ENCODE results near the gene ASPM. TPM values are rescaled to one million over a fixed set of nuclear protein-coding genes. Genes with fewer than 3 reads are reported as not detected.

ASPM gene
- total and polyA plus RNA-seq, 10 donors, result 0.70 to 13.3 (median 3.5) TPM

GRCh38 chr1:197106869-197107268, 39.6 kb downstream of the ASPM start:
- no peaks in the 10 kb centered on the region for H3K4me1 ChIP-seq
- TF ChIP-seq, protein P1, sequence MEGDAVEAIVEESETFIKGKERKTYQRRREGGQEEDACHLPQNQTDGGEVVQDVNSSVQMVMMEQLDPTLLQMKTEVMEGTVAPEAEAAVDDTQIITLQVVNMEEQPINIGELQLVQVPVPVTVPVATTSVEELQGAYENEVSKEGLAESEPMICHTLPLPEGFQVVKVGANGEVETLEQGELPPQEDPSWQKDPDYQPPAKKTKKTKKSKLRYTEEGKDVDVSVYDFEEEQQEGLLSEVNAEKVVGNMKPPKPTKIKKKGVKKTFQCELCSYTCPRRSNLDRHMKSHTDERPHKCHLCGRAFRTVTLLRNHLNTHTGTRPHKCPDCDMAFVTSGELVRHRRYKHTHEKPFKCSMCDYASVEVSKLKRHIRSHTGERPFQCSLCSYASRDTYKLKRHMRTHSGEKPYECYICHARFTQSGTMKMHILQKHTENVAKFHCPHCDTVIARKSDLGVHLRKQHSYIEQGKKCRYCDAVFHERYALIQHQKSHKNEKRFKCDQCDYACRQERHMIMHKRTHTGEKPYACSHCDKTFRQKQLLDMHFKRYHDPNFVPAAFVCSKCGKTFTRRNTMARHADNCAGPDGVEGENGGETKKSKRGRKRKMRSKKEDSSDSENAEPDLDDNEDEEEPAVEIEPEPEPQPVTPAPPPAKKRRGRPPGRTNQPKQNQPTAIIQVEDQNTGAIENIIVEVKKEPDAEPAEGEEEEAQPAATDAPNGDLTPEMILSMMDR (IDR thresholded peaks at IDR 0.05 in 8 of 11, conservative IDR thresholded peaks at IDR 0.05 in 3 of 11), result no peak
- no peak for TF ChIP-seq POLR2AphosphoS5 (IDR thresholded peaks at IDR 0.05)
- TF ChIP-seq POLR2A (IDR thresholded peaks at IDR 0.05), result no peak
- peaks cover 0 to 15% (median 0%) of the 10 kb centered on the region in 6 donors for H3K36me3 ChIP-seq
- no peak overlapping the region for H3K4me3 ChIP-seq
- no peaks in the 10 kb centered on the region for H3K27me3 ChIP-seq (replicated peaks in 1 of 7)
- no peak overlapping the region for H3K27ac ChIP-seq
- 99 to 100% (median 100%) methylated on average over 1 of the region's 1 CpG for WGBS, 5 donors
- intact Hi-C loops (cut with DNase I; ENCODE audit: low total_unique reads), result no loop called here
- H3K9me3 ChIP-seq, result no peaks in the 10 kb centered on the region
- no peak for DNase-seq

DNA sequence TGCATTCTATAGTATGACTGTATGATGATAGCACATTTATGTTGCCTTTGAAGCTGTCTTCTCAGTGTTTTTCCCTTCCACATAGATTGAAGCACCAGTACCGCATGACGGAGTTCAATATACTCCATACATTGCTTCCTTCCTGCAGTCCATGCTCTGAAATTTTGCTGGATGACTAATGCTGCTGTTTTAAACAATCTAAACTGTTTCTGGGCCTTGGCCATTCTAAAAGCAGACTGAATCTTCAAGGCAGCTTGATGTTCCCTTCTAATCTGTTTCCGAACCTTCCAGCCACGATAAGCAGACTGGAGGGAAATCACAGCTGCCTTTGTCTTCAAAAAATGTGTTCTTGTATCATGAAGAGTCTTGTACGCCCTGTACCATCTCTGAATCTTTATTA, 43.2 kb downstream of the ASPM start:
- H3K27ac ChIP-seq, result no peak overlapping the region
- intact Hi-C loops (cut with DNase I; ENCODE audit: low total_unique reads), result no loop called here
- H3K4me3 ChIP-seq, result no peak overlapping the region
- no peaks in the 10 kb centered on the region for H3K4me1 ChIP-seq
- peaks cover 0 to 15% (median 0%) of the 10 kb centered on the region in 6 donors for H3K36me3 ChIP-seq
- DNase-seq, result no peak
- 97 to 99% (median 98%) methylated on average over 5 of the region's 5 CpGs for WGBS, 5 donors
- TF ChIP-seq, protein P1 (IDR thresholded peaks at IDR 0.05 in 8 of 11, conservative IDR thresholded peaks at IDR 0.05 in 3 of 11), result no peak
- TF ChIP-seq POLR2AphosphoS5 (IDR thresholded peaks at IDR 0.05) (no peak), POLR2A (IDR thresholded peaks at IDR 0.05) (no peak)
- H3K27me3 ChIP-seq (replicated peaks in 1 of 7), result no peaks in the 10 kb centered on the region
- no peaks in the 10 kb centered on the region for H3K9me3 ChIP-seq

GRCh38 chr1:197101978-197102377, 44.5 kb downstream of the ASPM start:
- H3K36me3 ChIP-seq, result peaks cover 0 to 15% (median 0%) of the 10 kb centered on the region in 6 donors
- intact Hi-C loops (cut with DNase I; ENCODE audit: low total_unique reads), result no loop called here
- H3K4me1 ChIP-seq, result no peaks in the 10 kb centered on the region
- TF ChIP-seq, protein P1 (IDR thresholded peaks at IDR 0.05 in 8 of 11, conservative IDR thresholded peaks at IDR 0.05 in 3 of 11), result no peak
- TF ChIP-seq POLR2A (IDR thresholded peaks at IDR 0.05), result no peak
- no peak for TF ChIP-seq POLR2AphosphoS5 (IDR thresholded peaks at IDR 0.05)
- no peak overlapping the region for H3K4me3 ChIP-seq
- WGBS, 5 donors, result 89 to 96% (median 95%) methylated on average over 3 of the region's 3 CpGs
- no peaks in the 10 kb centered on the region for H3K9me3 ChIP-seq
- no peaks in the 10 kb centered on the region for H3K27me3 ChIP-seq (replicated peaks in 1 of 7)
- H3K27ac ChIP-seq, result no peak overlapping the region
- no peak for DNase-seq

- TF ChIP-seq, protein P1 (IDR thresholded peaks at IDR 0.05 in 8 of 11, conservative IDR thresholded peaks at IDR 0.05 in 3 of 11), result no peak
- TF ChIP-seq POLR2A (IDR thresholded peaks at IDR 0.05), result no peak
- TF ChIP-seq POLR2AphosphoS5 (IDR thresholded peaks at IDR 0.05), result no peak
- intact Hi-C loops (cut with DNase I; ENCODE audit: low total_unique reads), result no loop called here
- WGBS, 5 donors, result 88 to 97% (median 94%) methylated on average over 3 of the region's 3 CpGs
- H3K36me3 ChIP-seq, result peaks cover 0 to 15% (median 0%) of the 10 kb centered on the region in 6 donors
- no peak overlapping the region for H3K4me3 ChIP-seq
- no peaks in the 10 kb centered on the region for H3K4me1 ChIP-seq
- no peaks in the 10 kb centered on the region for H3K27me3 ChIP-seq (replicated peaks in 1 of 7)
- no peak for DNase-seq
- H3K27ac ChIP-seq, result no peak overlapping the region
- H3K9me3 ChIP-seq, result no peaks in the 10 kb centered on the region
Observed at GRCh38 chr1:197100677-197101076, 45.8 kb downstream of the ASPM start.
